Measurements from ENCODE around the gene DNAJA3. TPM values are rescaled to one million over a fixed set of nuclear protein-coding genes. Genes with fewer than 3 reads are reported as not detected.

The DNAJA3 gene
- total and polyA plus RNA-seq, 9 of the 15 experiments (the other 6 are each of a cell fraction or from before 2014, with no cell fraction given), result 8.1 to 105 (median 79.0) TPM

DNA sequence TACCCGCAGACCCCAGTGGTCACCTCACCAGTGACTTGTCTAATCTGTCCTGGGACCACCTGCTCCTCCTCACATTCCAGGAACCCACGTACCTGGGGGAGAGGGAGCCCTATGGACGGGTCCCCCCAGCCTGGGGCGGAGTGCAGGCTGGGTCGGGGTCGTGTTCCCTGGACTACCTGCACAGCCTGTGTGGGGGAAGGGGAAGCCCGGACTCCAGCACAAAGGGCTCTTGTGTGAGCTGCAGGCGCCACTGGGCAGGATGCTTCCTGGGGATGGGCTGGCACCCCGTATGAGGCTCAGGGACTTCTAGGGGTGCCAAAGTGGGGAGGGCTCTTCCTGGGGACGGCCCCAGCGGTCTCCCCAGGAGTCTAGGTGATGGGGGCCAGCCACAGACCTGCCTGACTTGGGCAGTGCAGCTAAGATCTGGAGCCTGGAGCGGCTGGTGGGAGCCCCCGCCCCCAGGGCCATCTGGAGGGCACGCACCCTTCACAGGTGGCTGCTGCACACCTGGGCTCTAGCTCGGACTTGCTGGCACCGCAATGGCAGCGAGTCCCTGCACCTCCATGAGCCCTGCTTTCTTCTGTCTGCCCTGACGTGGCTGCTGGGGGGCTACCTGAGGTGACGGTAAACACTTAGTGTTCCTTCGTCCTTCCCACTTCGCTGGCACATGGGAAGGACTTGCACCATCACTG lies 46.5 kb upstream of the DNAJA3 start:
- H3K4me2 ChIP-seq (ENCODE audit: insufficient read depth, low read length), result no peak overlapping the region
- peaks cover 5% of the 10 kb centered on the region for H3K9me1 ChIP-seq (ENCODE audit: control insufficient read depth, insufficient read depth, low read length)
- 0 out of 3 replicates have a peak, but pooled peaks cover 2% of the 10 kb centered on the region for H3K79me2 ChIP-seq (ENCODE audit: control insufficient read depth, insufficient read depth, low read length)
- ChIA-PET POLR2A (interaction anchor here (0.6 to 1.5 kb wide), 4 partner anchors 8 to 25 kb away, joined by 3 to 7 read pairs (median 4); partner anchors contain the start of gene VASN), CTCF (ENCODE audit: low intra/inter-chr PET ratio) (no interaction called here)
- ATAC-seq, result no peak
- no peaks in the 10 kb centered on the region for H3K27me3 ChIP-seq (ENCODE audit: control insufficient read depth in 2 of 2, insufficient read depth in 2 of 2, low read length in 2 of 2)
- peak overlapping the region in 1 of 2 experiments; percentile 76; a peak in 2 of 4 replicates for H3K9ac ChIP-seq (ENCODE audit: insufficient read depth in 1 of 2, low read depth in 2 of 2, low read length in 2 of 2)
- no peak overlapping the region; the same call in 2 of the 3 replicates for H3K27ac ChIP-seq (ENCODE audit: extremely low read depth, low read depth, low read length)
- FAIRE-seq, result no peak
- in situ Hi-C loops (cut with MboI) (no loop called here), intact Hi-C loops (cut with micrococcal nuclease) (no loop called here)
- DNase-seq (ENCODE audit: extremely low read depth in 1 of 4, low spot score in 3 of 4), result peak in 1 of 4 experiments; percentile 17
- H3K4me1 ChIP-seq (replicated peaks in 1 of 2; ENCODE audit: control insufficient read depth in 2 of 2, insufficient read depth in 2 of 2, low read length in 2 of 2), result peaks cover 12 to 73% of the 10 kb centered on the region in 2 experiments
- no peak overlapping the region for H3K4me3 ChIP-seq
- peaks cover 27% of the 10 kb centered on the region; the same call in 1 of the 3 replicates for H3K36me3 ChIP-seq (ENCODE audit: control insufficient read depth, insufficient read depth, low read length)
- peaks cover 4% of the 10 kb centered on the region; the same call in 1 of the 2 replicates for H4K20me1 ChIP-seq (replicated peaks; ENCODE audit: control insufficient read depth, insufficient read depth, low read length)
- H2AFZ ChIP-seq (ENCODE audit: low read depth, low read length), result no peak overlapping the region
- H3K9me3 ChIP-seq (replicated peaks; ENCODE audit: control insufficient read depth, insufficient read depth, low read depth, low read length), result no peaks in the 10 kb centered on the region
- no TSS peak for BruUV-seq (replicated peaks)
- 86% methylated on average over 13 of the region's 21 CpGs for WGBS (ENCODE audit: insufficient coverage, low coverage, missing lambda C conversion rate)
- TF ChIP-seq ZNF408 (CRISPR knock-in tag; IDR thresholded peaks at IDR 0.05; ENCODE audit: low read depth) (no peak), ESRRB (CRISPR knock-in tag; IDR thresholded peaks at IDR 0.05; ENCODE audit: borderline replicate concordance) (no peak), TCF7L2 (IDR thresholded peaks at IDR 0.05; ENCODE audit: low read depth, low read length) (no peak), ZNF79 (CRISPR knock-in tag; IDR thresholded peaks at IDR 0.05; ENCODE audit: low read depth) (no peak), DACH1 (IDR thresholded peaks at IDR 0.05; ENCODE audit: partially characterized antibody) (no peak), SRSF3 (IDR thresholded peaks at IDR 0.05; ENCODE audit: insufficient read depth, low read length) (no peak), SIX5 (IDR thresholded peaks at IDR 0.05; ENCODE audit: borderline replicate concordance in 1 of 2, insufficient read depth in 1 of 2, low read depth in 1 of 2, low read length in 2 of 2) (no peak), HDGF (IDR thresholded peaks at IDR 0.05) (no peak), ZNF589 (CRISPR knock-in tag; IDR thresholded peaks at IDR 0.05; ENCODE audit: low read depth) (no peak), HDAC8 (tag; IDR thresholded peaks at IDR 0.05) (no peak), EHMT2 (IDR thresholded peaks at IDR 0.05) (no peak), SIN3B (IDR thresholded peaks at IDR 0.05; ENCODE audit: low read depth) (no peak), ZNF23 (CRISPR knock-in tag; IDR thresholded peaks at IDR 0.05) (no peak), ETV6 (IDR thresholded peaks at IDR 0.05; ENCODE audit: borderline replicate concordance in 1 of 2, low read depth in 2 of 2, low read length in 1 of 2) (no peak), ETV6 (CRISPR knock-in tag; IDR thresholded peaks at IDR 0.05; ENCODE audit: borderline replicate concordance) (no peak), ZNF224 (CRISPR knock-in tag; IDR thresholded peaks at IDR 0.05) (no peak), U2AF2 (optimal IDR thresholded peaks at IDR 0.05; ENCODE audit: low read depth, low read length) (no peak)
- TF ChIP-seq, protein P1, sequence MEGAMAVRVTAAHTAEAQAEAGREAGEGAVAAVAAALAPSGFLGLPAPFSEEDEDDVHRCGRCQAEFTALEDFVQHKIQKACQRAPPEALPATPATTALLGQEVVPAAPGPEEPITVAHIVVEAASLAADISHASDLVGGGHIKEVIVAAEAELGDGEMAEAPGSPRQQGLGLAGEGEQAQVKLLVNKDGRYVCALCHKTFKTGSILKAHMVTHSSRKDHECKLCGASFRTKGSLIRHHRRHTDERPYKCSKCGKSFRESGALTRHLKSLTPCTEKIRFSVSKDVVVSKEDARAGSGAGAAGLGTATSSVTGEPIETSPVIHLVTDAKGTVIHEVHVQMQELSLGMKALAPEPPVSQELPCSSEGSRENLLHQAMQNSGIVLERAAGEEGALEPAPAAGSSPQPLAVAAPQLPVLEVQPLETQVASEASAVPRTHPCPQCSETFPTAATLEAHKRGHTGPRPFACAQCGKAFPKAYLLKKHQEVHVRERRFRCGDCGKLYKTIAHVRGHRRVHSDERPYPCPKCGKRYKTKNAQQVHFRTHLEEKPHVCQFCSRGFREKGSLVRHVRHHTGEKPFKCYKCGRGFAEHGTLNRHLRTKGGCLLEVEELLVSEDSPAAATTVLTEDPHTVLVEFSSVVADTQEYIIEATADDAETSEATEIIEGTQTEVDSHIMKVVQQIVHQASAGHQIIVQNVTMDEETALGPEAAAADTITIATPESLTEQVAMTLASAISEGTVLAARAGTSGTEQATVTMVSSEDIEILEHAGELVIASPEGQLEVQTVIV (CRISPR knock-in tag; IDR thresholded peaks at IDR 0.05; ENCODE audit: borderline replicate concordance), result no peak
